Tibial nerve (tissue), 4 donors: ENCODE data around the gene MYCT1. TPM values are rescaled to one million over a fixed set of nuclear protein-coding genes. Genes with fewer than 3 reads are reported as not detected.
"Not testable (repeated sequence)": the region's sequence is repeated elsewhere in the genome, so short reads cannot be mapped to it uniquely, and the experiment has no call there.

Source experiments
- DNase-seq, 2 donors: peaks; one replicate each; pipeline ENCODE4 v3.0.0-alpha.2; 2019; ENCODE audit warnings: low spot score in 2 of 2
- H3K27ac ChIP-seq, 4 donors: fragments of 200-600 bp; sonication (generic) in 3 of 4; one replicate each; pipeline ENCODE4 v1.5.1; 2017 to 2019; ENCODE audit warnings: mild to moderate bottlenecking in 1 of 4
- H3K27me3 ChIP-seq, 2 donors: fragments of 200-600 bp; sonication (generic) in 1 of 2; one replicate each; pipeline versions ENCODE4 v1.5.1 to v1.6.0; 2017 to 2019
- H3K36me3 ChIP-seq, 3 donors: fragments of 200-600 bp; sonication (generic); one replicate each; pipeline ENCODE4 v1.5.1; 2018 to 2019
- H3K4me1 ChIP-seq, 4 donors: fragments of 200-600 bp; sonication (generic) in 3 of 4; one replicate each; pipeline ENCODE4 v1.5.1; 2017 to 2019
- H3K4me3 ChIP-seq, 4 donors: fragments of 200-600 bp; sonication (generic) in 3 of 4; one replicate each; pipeline ENCODE4 v1.5.1; 2017 to 2019; ENCODE audit warnings: mild to moderate bottlenecking in 1 of 4, moderate library complexity in 1 of 4
- H3K9me3 ChIP-seq, 4 donors: fragments of 200-600 bp; sonication (generic) in 3 of 4; one replicate each; pipeline ENCODE4 v1.5.1; 2017 to 2019
- CTCF ChIP-seq, 5 experiments: fragments of 200-600 bp in 3 of 5; fragments of 450-650 bp in 2 of 5; sonication (generic) in 3 of 5; IDR thresholded peaks; one replicate each; pipeline ENCODE4 v1.5.1; 2016 to 2019; ENCODE audit warnings: antibody characterized with exemption in 5 of 5, mild to moderate bottlenecking in 3 of 5, moderate library complexity in 2 of 5
- EP300 ChIP-seq, 2 donors: sonication (generic); formaldehyde crosslinking; IDR thresholded peaks; one replicate each; pipeline ENCODE4 v1.6.1; 2017; ENCODE audit warnings: antibody characterized with exemption in 2 of 2, mild to moderate bottlenecking in 1 of 2
- POLR2A ChIP-seq, 2 donors: fragments of 450-650 bp; IDR thresholded peaks; one replicate each; pipeline ENCODE4 v1.6.1; 2017; ENCODE audit warnings: antibody characterized with exemption in 2 of 2, mild to moderate bottlenecking in 2 of 2, moderate library complexity in 2 of 2
- WGBS, 2 donors: methylation state at CpG; one replicate each; pipeline ENCODE4 v1.1.5; 2018; 5-methylcytosine and 5-hydroxymethylcytosine counted together
- total RNA-seq, 4 donors: library from RNA; depleted of rRNA; stranded (reverse); fragments of >200 nt; gene quantifications; one replicate each; pipeline ENCODE4 v1.1.0, GENCODE V29; 2016

MYCT1 gene
- total RNA-seq, 4 donors from 2014 or later: 13.6 to 31.2 (median 21.2) TPM

- peak overlapping the region in 1 of 4 donors; percentile 12 for H3K27ac ChIP-seq
- 64 to 76% methylated on average over 4 of the region's 4 CpGs for WGBS, 2 donors
- TF ChIP-seq CTCF (IDR thresholded peaks at IDR 0.05): no peak
- TF ChIP-seq POLR2A (IDR thresholded peaks at IDR 0.05): no peak
- no peak for TF ChIP-seq EP300 (IDR thresholded peaks at IDR 0.05)
Observed at GRCh38 chr6:152701863-152702401, 4.2 kb downstream of the MYCT1 start.

GRCh38 chr6:152703750-152704149 is 6.1 kb downstream of the MYCT1 start:
- not testable (repeated sequence) for H3K4me3 ChIP-seq, DNase-seq, H3K36me3 ChIP-seq, H3K27me3 ChIP-seq, H3K4me1 ChIP-seq, H3K27ac ChIP-seq
- peaks cover 0 to 16% (median 2%) of the 10 kb centered on the region in 4 donors for H3K9me3 ChIP-seq

More at GRCh38 chr6:152701863-152702401, 4.2 kb downstream of the MYCT1 start:
- H3K36me3 ChIP-seq: no peaks in the 10 kb centered on the region
- no peak for DNase-seq
- H3K4me1 ChIP-seq: no peaks in the 10 kb centered on the region
- no peaks in the 10 kb centered on the region for H3K27me3 ChIP-seq
- H3K9me3 ChIP-seq: no peaks in the 10 kb centered on the region
- peak overlapping the region in 1 of 4 donors; percentile 32 for H3K4me3 ChIP-seq

- no peak for TF ChIP-seq CTCF (IDR thresholded peaks at IDR 0.05)
- TF ChIP-seq EP300 (IDR thresholded peaks at IDR 0.05): no peak
- TF ChIP-seq POLR2A (IDR thresholded peaks at IDR 0.05): no peak
- Histone ChIP-seq H3K36me3 (no peaks in the 10 kb centered on the region), H3K27me3 (no peaks in the 10 kb centered on the region), H3K27ac (no peak overlapping the region), H3K9me3 (peaks cover 0 to 16% (median 2%) of the 10 kb centered on the region in 4 donors), H3K4me3 (no peak overlapping the region), H3K4me1 (no peaks in the 10 kb centered on the region)
- 84 to 91% methylated on average over 2 of the region's 2 CpGs for WGBS, 2 donors
- DNase-seq: no peak
Observed at GRCh38 chr6:152705327-152705726, 7.6 kb downstream of the MYCT1 start.

GRCh38 chr6:152716322-152716721 is 18.6 kb downstream of the MYCT1 start:
- H3K9me3 ChIP-seq: peaks cover 0 to 14% (median 3%) of the 10 kb centered on the region in 4 donors
- no peaks in the 10 kb centered on the region for H3K27me3 ChIP-seq
- WGBS, 2 donors: 49 to 59% methylated on average over 3 of the region's 3 CpGs
- H3K27ac ChIP-seq: no peak overlapping the region
- TF ChIP-seq CTCF (IDR thresholded peaks at IDR 0.05): no peak
- no peak for TF ChIP-seq POLR2A (IDR thresholded peaks at IDR 0.05)
- no peak for TF ChIP-seq EP300 (IDR thresholded peaks at IDR 0.05)
- no peak overlapping the region for H3K4me3 ChIP-seq
- no peak for DNase-seq
- no peaks in the 10 kb centered on the region for H3K36me3 ChIP-seq
- no peaks in the 10 kb centered on the region for H3K4me1 ChIP-seq

GRCh38 chr6:152720974-152721373 is 23.3 kb downstream of the MYCT1 start:
- 67 to 81% methylated on average over 3 of the region's 3 CpGs for WGBS, 2 donors
- no peaks in the 10 kb centered on the region for H3K36me3 ChIP-seq
- H3K27ac ChIP-seq: no peak overlapping the region
- no peaks in the 10 kb centered on the region for H3K9me3 ChIP-seq
- TF ChIP-seq POLR2A (IDR thresholded peaks at IDR 0.05) (no peak), CTCF (IDR thresholded peaks at IDR 0.05) (no peak), EP300 (IDR thresholded peaks at IDR 0.05) (no peak)
- no peaks in the 10 kb centered on the region for H3K4me1 ChIP-seq
- no peak for DNase-seq
- H3K4me3 ChIP-seq: no peak overlapping the region
- no peaks in the 10 kb centered on the region for H3K27me3 ChIP-seq

- DNase-seq: no peak
- Histone ChIP-seq H3K9me3 (no peaks in the 10 kb centered on the region), H3K4me1 (no peaks in the 10 kb centered on the region), H3K4me3 (no peak overlapping the region), H3K27ac (no peak overlapping the region), H3K27me3 (no peaks in the 10 kb centered on the region), H3K36me3 (no peaks in the 10 kb centered on the region)
- TF ChIP-seq CTCF (IDR thresholded peaks at IDR 0.05) (no peak), EP300 (IDR thresholded peaks at IDR 0.05) (no peak), POLR2A (IDR thresholded peaks at IDR 0.05) (no peak)
- 89 to 90% methylated on average over 4 of the region's 4 CpGs for WGBS, 2 donors
Observed at GRCh38 chr6:152721956-152722355, 24.3 kb downstream of the MYCT1 start.
